Activated B cell treated with CpG ODN at 0.5 μM for 24 hours (primary cell): ENCODE results near the gene TP53I3. TPM values are rescaled to one million over a fixed set of nuclear protein-coding genes. Genes with fewer than 3 reads are reported as not detected.
"Not testable (repeated sequence)": the region's sequence is repeated elsewhere in the genome, so short reads cannot be mapped to it uniquely, and the experiment has no call there.

ENCODE experiments used
- ATAC-seq: fragments of 200-7000 bp; cut with Tn5 transposase; one replicate; pipeline ENCODE4 v1.10.0; 2021; ENCODE audit warnings: low read depth, mild to moderate bottlenecking, moderate library complexity
- CTCF ChIA-PET: fragments of 350-600 bp; sonication (Branson Sonifier 250); formaldehyde crosslinking; loops from one replicate; lab custom pipeline; 2021; ENCODE audit warnings: antibody characterized with exemption; lab: Charles Lee
- POLR2A ChIA-PET: fragments of 350-600 bp; sonication (Branson Sonifier 250); formaldehyde crosslinking; loops from one replicate; lab custom pipeline; 2021; ENCODE audit warnings: antibody characterized with exemption; lab: Charles Lee
- DNase-seq: peaks from one replicate; pipeline ENCODE4 v3.0.0; 2022
- H3K27ac Mint-ChIP-seq: one replicate; pipeline ENCODE4 v1.8.0; 2020; ENCODE audit warnings: mixed read lengths
- H3K27me3 Mint-ChIP-seq: one replicate; pipeline ENCODE4 v1.8.0; 2021; ENCODE audit warnings: mixed read lengths
- H3K36me3 Mint-ChIP-seq: one replicate; pipeline ENCODE4 v1.8.0; 2021; ENCODE audit warnings: low read depth, mixed read lengths
- H3K4me1 Mint-ChIP-seq: one replicate; pipeline ENCODE4 v1.8.0; 2021; ENCODE audit warnings: mixed read lengths
- H3K4me3 Mint-ChIP-seq: one replicate; pipeline ENCODE4 v1.8.0; 2020; ENCODE audit warnings: mild to moderate bottlenecking, mixed read lengths
- H3K9me3 Mint-ChIP-seq: one replicate; pipeline ENCODE4 v1.8.0; 2020; ENCODE audit warnings: mixed read lengths
- intact Hi-C: fragments of 100-400 bp; cut with micrococcal nuclease; formaldehyde crosslinking; loops from one replicate; pipeline ENCODE4 v1.15.1; 2024
- total RNA-seq: library from RNA; stranded (reverse); gene quantifications from 2 replicates; pipeline ENCODE4 v1.2.3, GENCODE V29; 2022
- TF ChIP-seq, protein P1 (sequence below): fragments of 200-600 bp; IDR thresholded peaks from one replicate; pipeline ENCODE4 v1.8.0; 2022; ENCODE audit warnings: antibody characterized with exemption, mild to moderate bottlenecking

The TP53I3 gene
- total RNA-seq, 1 donor from 2014 or later: 6.3 TPM

DNA sequence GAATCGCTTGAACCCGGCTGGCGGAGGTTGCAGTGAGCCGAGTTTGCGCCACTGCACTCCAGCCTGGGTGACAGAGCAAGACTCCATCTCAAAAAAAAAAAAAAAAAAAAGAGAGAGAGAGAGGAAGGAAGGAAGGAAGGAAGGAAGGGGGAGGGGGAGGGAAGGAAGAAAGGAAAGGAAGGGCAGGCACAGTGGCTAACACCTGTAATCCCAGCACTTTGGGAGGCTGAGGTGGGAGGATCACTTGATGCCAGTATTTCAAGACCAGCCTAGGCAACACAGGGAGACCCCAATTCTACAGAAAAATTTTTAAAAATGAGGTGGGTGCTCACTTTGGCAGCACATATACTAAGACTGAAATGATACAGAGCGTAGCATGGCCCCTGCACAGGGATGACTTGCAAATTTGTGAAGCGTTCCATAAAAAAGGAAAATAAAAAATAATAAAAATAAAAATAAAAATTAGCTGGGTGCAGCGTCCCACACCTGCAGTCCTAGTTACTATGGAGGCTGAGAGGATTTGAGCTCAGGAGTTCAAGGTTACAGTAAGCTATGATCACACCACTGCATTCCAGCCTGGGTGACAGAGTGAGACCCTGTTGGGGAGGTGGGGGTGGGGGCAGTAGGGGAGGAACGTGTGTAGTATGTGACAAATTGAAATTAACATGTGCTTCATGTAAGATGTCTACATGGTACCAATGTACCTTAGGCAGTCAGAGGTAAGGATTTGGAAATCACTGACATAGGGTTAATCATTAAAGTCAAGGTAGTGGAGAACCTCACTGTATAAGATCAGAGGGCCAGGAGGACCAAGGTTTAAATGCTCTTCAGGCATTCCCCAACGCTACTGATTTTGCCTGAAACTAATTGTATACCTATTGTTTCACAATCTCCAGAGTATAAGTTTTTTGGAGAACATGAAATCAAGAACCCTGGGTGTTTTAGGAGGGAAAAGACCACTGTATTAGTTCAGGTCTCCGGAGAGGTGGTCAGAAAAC lies 38.8 kb downstream of the TP53I3 start:
- TF ChIP-seq, protein P1, sequence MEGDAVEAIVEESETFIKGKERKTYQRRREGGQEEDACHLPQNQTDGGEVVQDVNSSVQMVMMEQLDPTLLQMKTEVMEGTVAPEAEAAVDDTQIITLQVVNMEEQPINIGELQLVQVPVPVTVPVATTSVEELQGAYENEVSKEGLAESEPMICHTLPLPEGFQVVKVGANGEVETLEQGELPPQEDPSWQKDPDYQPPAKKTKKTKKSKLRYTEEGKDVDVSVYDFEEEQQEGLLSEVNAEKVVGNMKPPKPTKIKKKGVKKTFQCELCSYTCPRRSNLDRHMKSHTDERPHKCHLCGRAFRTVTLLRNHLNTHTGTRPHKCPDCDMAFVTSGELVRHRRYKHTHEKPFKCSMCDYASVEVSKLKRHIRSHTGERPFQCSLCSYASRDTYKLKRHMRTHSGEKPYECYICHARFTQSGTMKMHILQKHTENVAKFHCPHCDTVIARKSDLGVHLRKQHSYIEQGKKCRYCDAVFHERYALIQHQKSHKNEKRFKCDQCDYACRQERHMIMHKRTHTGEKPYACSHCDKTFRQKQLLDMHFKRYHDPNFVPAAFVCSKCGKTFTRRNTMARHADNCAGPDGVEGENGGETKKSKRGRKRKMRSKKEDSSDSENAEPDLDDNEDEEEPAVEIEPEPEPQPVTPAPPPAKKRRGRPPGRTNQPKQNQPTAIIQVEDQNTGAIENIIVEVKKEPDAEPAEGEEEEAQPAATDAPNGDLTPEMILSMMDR: no peak
- DNase-seq (no peak), ATAC-seq (no peak)
- H3K9me3 Mint-ChIP-seq: no peaks in the 10 kb centered on the region
- ChIA-PET POLR2A (interaction anchor here (0.6 to 2.9 kb wide), 3 partner anchors 31 to 1115 kb away, joined by 4 to 57 read pairs (median 45); partner anchors contain the start of genes ATAD2B and SF3B6), CTCF (no interaction called here)
- peaks cover 9% of the 10 kb centered on the region for H3K36me3 Mint-ChIP-seq
- no peak overlapping the region for H3K27ac Mint-ChIP-seq
- H3K4me1 Mint-ChIP-seq: peaks cover 29% of the 10 kb centered on the region
- peak overlapping the region; percentile 96 for H3K4me3 Mint-ChIP-seq
- no peaks in the 10 kb centered on the region for H3K27me3 Mint-ChIP-seq
- intact Hi-C loops: loop anchor here (2.0 kb wide), 2 partner anchors 39 to 77 kb away; partner anchors contain the start of genes FAM228B, PFN4 and TP53I3

DNA sequence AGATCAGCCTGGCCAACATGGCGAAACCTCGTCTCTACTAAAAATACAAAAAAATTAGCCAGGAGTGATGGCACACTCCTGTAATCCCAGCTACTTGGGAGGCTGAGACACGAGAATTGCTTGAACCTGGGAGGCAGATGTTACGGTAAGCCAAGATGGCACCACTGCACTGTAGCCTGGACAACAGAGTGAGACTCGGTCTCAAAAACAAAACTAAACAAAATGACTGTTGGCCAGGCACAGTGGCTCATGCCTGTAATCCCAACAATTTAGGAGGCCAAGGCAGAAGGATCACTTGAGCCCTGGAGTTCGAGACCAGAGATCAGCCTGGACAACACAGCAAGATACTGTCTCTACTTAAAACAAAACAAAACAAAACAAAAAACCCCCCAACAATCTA lies 41.5 kb downstream of the TP53I3 start:
- H3K4me1 Mint-ChIP-seq: peaks cover 22% of the 10 kb centered on the region
- H3K27ac Mint-ChIP-seq, H3K4me3 Mint-ChIP-seq, H3K9me3 Mint-ChIP-seq, ATAC-seq, CTCF ChIA-PET, POLR2A ChIA-PET, H3K27me3 Mint-ChIP-seq, DNase-seq, intact Hi-C loops: not testable (repeated sequence)
- H3K36me3 Mint-ChIP-seq: peaks cover 23% of the 10 kb centered on the region

DNA sequence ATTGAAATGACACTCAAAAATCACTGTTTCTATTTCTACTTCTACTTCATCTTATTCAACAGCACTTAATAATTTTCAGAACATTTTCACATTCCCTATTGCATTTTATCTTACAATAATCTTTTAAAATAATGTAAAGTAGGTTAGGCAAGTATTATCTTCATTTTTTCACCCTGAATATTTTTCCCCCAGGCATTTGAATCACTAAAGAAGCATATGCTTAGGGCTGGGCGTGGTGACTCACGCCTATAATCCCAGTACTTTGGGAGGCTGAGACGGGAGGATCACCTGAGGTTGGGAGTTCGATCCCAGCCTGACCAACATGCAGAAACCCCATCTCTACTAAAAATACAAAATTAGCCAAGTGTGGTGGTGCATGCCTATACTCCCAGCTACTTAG lies 44.1 kb downstream of the TP53I3 start:
- Mint-ChIP-seq H3K9me3 (no peaks in the 10 kb centered on the region), H3K4me1 (peaks cover 9% of the 10 kb centered on the region), H3K36me3 (peaks cover 35% of the 10 kb centered on the region), H3K27ac (no peak overlapping the region), H3K4me3 (no peak overlapping the region), H3K27me3 (no peaks in the 10 kb centered on the region)
- intact Hi-C loops: no loop called here
- CTCF ChIA-PET: no interaction called here
- POLR2A ChIA-PET: interaction anchor here (0.6 kb wide), 1 partner anchor 10 kb away, joined by 3 read pairs; no protein-coding TSS in a partner anchor
- ATAC-seq (no peak), DNase-seq (no peak)
- TF ChIP-seq, protein P1: no peak

DNA sequence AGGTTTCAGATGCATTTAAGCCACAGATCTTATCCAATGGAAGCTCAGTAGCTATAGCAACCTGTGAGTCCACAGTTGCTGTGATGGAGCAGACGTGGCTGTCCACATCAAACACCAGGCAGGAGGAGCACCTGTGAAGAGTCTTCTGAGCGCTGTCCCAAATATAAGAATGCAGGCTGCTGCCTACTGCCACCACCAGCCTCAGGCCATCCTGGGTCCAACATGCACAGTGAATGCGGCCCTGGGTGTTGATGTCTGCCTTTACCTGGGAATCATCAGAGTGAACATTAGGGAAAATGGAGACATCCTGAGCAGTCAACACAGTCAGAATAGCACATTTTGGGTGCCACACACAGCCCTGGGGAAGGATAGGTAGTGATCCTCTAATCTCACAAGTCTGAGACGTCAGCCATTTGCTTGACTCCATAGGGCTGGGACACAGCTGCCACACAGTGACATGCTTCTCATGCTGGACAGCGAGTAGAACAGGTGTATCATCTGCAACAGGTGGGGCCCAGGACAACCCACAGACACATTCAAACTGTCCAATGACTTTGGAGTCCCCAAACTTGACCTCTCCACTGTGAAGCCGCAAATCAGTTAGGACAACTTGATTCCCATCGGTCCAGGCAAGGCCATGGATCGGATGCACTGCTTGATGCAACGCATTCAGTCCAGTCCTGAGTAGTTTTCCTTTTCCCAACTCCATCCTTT lies 45.7 kb downstream of the TP53I3 start:
- Mint-ChIP-seq H3K27me3 (no peaks in the 10 kb centered on the region), H3K9me3 (no peaks in the 10 kb centered on the region), H3K36me3 (peaks cover 37% of the 10 kb centered on the region), H3K27ac (no peak overlapping the region), H3K4me1 (peaks cover 6% of the 10 kb centered on the region), H3K4me3 (no peak overlapping the region)
- TF ChIP-seq, protein P1: no peak
- ATAC-seq (no peak), DNase-seq (no peak)
- CTCF ChIA-PET: interaction anchor here (0.7 kb wide), 1 partner anchor 216 kb away, joined by 3 read pairs; no protein-coding TSS in a partner anchor
- POLR2A ChIA-PET: no interaction called here
- intact Hi-C loops: no loop called here

Other genes starting within 250 kb of the TP53I3 start
- 64.5 and 85.5 TPM in 2 replicates for gene ATAD2B, start 157.7 kb downstream of the TP53I3 start, total RNA-seq
- gene UBXN2A, start 144.4 kb downstream of the TP53I3 start, total RNA-seq: 9.4 and 12.8 TPM in 2 replicates
- gene MFSD2B, start 74.7 kb downstream of the TP53I3 start, total RNA-seq: not detected in 2 replicates
- 20.0 and 20.6 TPM in 2 replicates for gene WDCP, start 37.4 kb downstream of the TP53I3 start, total RNA-seq
- gene FKBP1B, start 35.1 kb downstream of the TP53I3 start, total RNA-seq: 1.4 and 2.3 TPM in 2 replicates
- gene SF3B6, start 8.5 kb downstream of the TP53I3 start, total RNA-seq: 70.4 and 71.4 TPM in 2 replicates
- 0.34 and 0.60 TPM in 2 replicates for gene PFN4, start 38.5 kb upstream of the TP53I3 start, total RNA-seq
- 24.7 and 26.2 TPM in 2 replicates for gene FAM228B, start 38.6 kb upstream of the TP53I3 start, total RNA-seq
- gene FAM228A, start 90.2 kb upstream of the TP53I3 start, total RNA-seq: not detected in 2 replicates